Activated CD4-positive, alpha-beta T cell treated with anti-CD3 and anti-CD28 coated beads, Interleukin-2, amount 10 ng/mL, durations not matched to agents 24 days and 14 days (primary cell): ENCODE results near the gene GALK2. TPM values are rescaled to one million over a fixed set of nuclear protein-coding genes. Genes with fewer than 3 reads are reported as not detected.
"Not testable (repeated sequence)": the region's sequence is repeated elsewhere in the genome, so short reads cannot be mapped to it uniquely, and the experiment has no call there.

Source experiments
- DNase-seq: peaks from one replicate; pipeline ENCODE4 v3.0.0; 2022
- H3K27ac Mint-ChIP-seq: one replicate; pipeline ENCODE4 v1.8.0; 2022; ENCODE audit warnings: mild to moderate bottlenecking, mixed read lengths
- H3K27me3 Mint-ChIP-seq: one replicate; pipeline ENCODE4 v1.8.0; 2022; ENCODE audit warnings: mixed read lengths
- H3K36me3 Mint-ChIP-seq: one replicate; pipeline ENCODE4 v1.8.0; 2022; ENCODE audit warnings: low read depth, mild to moderate bottlenecking, mixed read lengths
- H3K4me1 Mint-ChIP-seq: one replicate; pipeline ENCODE4 v1.8.0; 2021; ENCODE audit warnings: mixed read lengths
- H3K4me3 Mint-ChIP-seq: one replicate; pipeline ENCODE4 v1.8.0; 2022; ENCODE audit warnings: mild to moderate bottlenecking, moderate library complexity, mixed read lengths
- H3K9me3 Mint-ChIP-seq: one replicate; pipeline ENCODE4 v1.8.0; 2021; ENCODE audit warnings: mixed read lengths
- intact Hi-C: fragments of 100-400 bp; cut with micrococcal nuclease; formaldehyde crosslinking; loops from one replicate; pipeline ENCODE4 v1.15.1; 2023
- total RNA-seq: library from RNA; stranded (reverse); gene quantifications from 2 replicates; pipeline ENCODE4 v1.2.3, GENCODE V29; 2022

Gene GALK2
- total RNA-seq, 1 donor from 2014 or later = 25.5 TPM

- H3K36me3 Mint-ChIP-seq = peaks cover 21% of the 10 kb centered on the region
- no peaks in the 10 kb centered on the region for H3K27me3 Mint-ChIP-seq
- no peak for DNase-seq
- intact Hi-C loops = no loop called here
- H3K9me3 Mint-ChIP-seq = peaks cover 5% of the 10 kb centered on the region
- H3K4me3 Mint-ChIP-seq = no peak overlapping the region
- peaks cover 19% of the 10 kb centered on the region for H3K4me1 Mint-ChIP-seq
- H3K27ac Mint-ChIP-seq = no peak overlapping the region
These were observed 9.6 kb downstream of the GALK2 start for GRCh38 chr15:49179433-49180190.

- H3K27ac Mint-ChIP-seq = no peak overlapping the region
- H3K9me3 Mint-ChIP-seq = peaks cover 23% of the 10 kb centered on the region
- peaks cover 17% of the 10 kb centered on the region for H3K4me1 Mint-ChIP-seq
- DNase-seq = no peak
- H3K4me3 Mint-ChIP-seq = no peak overlapping the region
- intact Hi-C loops = no loop called here
- H3K27me3 Mint-ChIP-seq = no peaks in the 10 kb centered on the region
- peaks cover 36% of the 10 kb centered on the region for H3K36me3 Mint-ChIP-seq
These were observed 12.1 kb downstream of the GALK2 start for GRCh38 chr15:49182128-49182527.

GRCh38 chr15:49183741-49184140 is 13.7 kb downstream of the GALK2 start:
- intact Hi-C loops, H3K4me3 Mint-ChIP-seq, DNase-seq, H3K27ac Mint-ChIP-seq, H3K27me3 Mint-ChIP-seq: not testable (repeated sequence)
- Mint-ChIP-seq H3K4me1 (peaks cover 19% of the 10 kb centered on the region), H3K9me3 (peaks cover 23% of the 10 kb centered on the region), H3K36me3 (peaks cover 34% of the 10 kb centered on the region)

GRCh38 chr15:49185473-49185872 is 15.4 kb downstream of the GALK2 start:
- H3K27ac Mint-ChIP-seq = no peak overlapping the region
- no peak for DNase-seq
- H3K9me3 Mint-ChIP-seq = peaks cover 27% of the 10 kb centered on the region
- no peak overlapping the region for H3K4me3 Mint-ChIP-seq
- intact Hi-C loops = no loop called here
- peaks cover 35% of the 10 kb centered on the region for H3K36me3 Mint-ChIP-seq
- peaks cover 22% of the 10 kb centered on the region for H3K4me1 Mint-ChIP-seq
- H3K27me3 Mint-ChIP-seq = no peaks in the 10 kb centered on the region

- H3K4me1 Mint-ChIP-seq = peaks cover 25% of the 10 kb centered on the region
- peaks cover 30% of the 10 kb centered on the region for H3K36me3 Mint-ChIP-seq
- H3K4me3 Mint-ChIP-seq = no peak overlapping the region
- no peak for DNase-seq
- peaks cover 27% of the 10 kb centered on the region for H3K9me3 Mint-ChIP-seq
- no peaks in the 10 kb centered on the region for H3K27me3 Mint-ChIP-seq
- no peak overlapping the region for H3K27ac Mint-ChIP-seq
- intact Hi-C loops = no loop called here
These were observed 17.6 kb downstream of the GALK2 start for GRCh38 chr15:49187549-49188245.

GRCh38 chr15:49188933-49189332 is 18.9 kb downstream of the GALK2 start:
- H3K4me3 Mint-ChIP-seq = no peak overlapping the region
- H3K27me3 Mint-ChIP-seq = no peaks in the 10 kb centered on the region
- peaks cover 27% of the 10 kb centered on the region for H3K9me3 Mint-ChIP-seq
- no peak overlapping the region for H3K27ac Mint-ChIP-seq
- H3K36me3 Mint-ChIP-seq = peaks cover 27% of the 10 kb centered on the region
- DNase-seq = no peak
- H3K4me1 Mint-ChIP-seq = peaks cover 23% of the 10 kb centered on the region
- intact Hi-C loops = no loop called here

- no peak overlapping the region for H3K4me3 Mint-ChIP-seq
- H3K27ac Mint-ChIP-seq = no peak overlapping the region
- H3K9me3 Mint-ChIP-seq = peaks cover 22% of the 10 kb centered on the region
- intact Hi-C loops = no loop called here
- peaks cover 17% of the 10 kb centered on the region for H3K4me1 Mint-ChIP-seq
- no peak for DNase-seq
- peaks cover 20% of the 10 kb centered on the region for H3K36me3 Mint-ChIP-seq
- H3K27me3 Mint-ChIP-seq = no peaks in the 10 kb centered on the region
These were observed 19.6 kb downstream of the GALK2 start for GRCh38 chr15:49189631-49190030.

- intact Hi-C loops = no loop called here
- no peak for DNase-seq
- Mint-ChIP-seq H3K36me3 (peaks cover 14% of the 10 kb centered on the region), H3K4me3 (no peak overlapping the region), H3K9me3 (peaks cover 14% of the 10 kb centered on the region), H3K27ac (no peak overlapping the region), H3K27me3 (no peaks in the 10 kb centered on the region), H3K4me1 (peaks cover 12% of the 10 kb centered on the region)
These were observed 20.5 kb downstream of the GALK2 start for GRCh38 chr15:49190586-49190985.

GRCh38 chr15:49191892-49192291 is 21.8 kb downstream of the GALK2 start:
- no peak overlapping the region for H3K27ac Mint-ChIP-seq
- no peaks in the 10 kb centered on the region for H3K27me3 Mint-ChIP-seq
- peaks cover 6% of the 10 kb centered on the region for H3K36me3 Mint-ChIP-seq
- no peak for DNase-seq
- intact Hi-C loops = no loop called here
- peaks cover 8% of the 10 kb centered on the region for H3K4me1 Mint-ChIP-seq
- peaks cover 6% of the 10 kb centered on the region for H3K9me3 Mint-ChIP-seq
- no peak overlapping the region for H3K4me3 Mint-ChIP-seq

GRCh38 chr15:49196856-49197255 is 26.8 kb downstream of the GALK2 start:
- no peak for DNase-seq
- Mint-ChIP-seq H3K27ac (no peak overlapping the region), H3K4me1 (no peaks in the 10 kb centered on the region), H3K9me3 (no peaks in the 10 kb centered on the region), H3K4me3 (no peak overlapping the region), H3K36me3 (peaks cover 9% of the 10 kb centered on the region), H3K27me3 (no peaks in the 10 kb centered on the region)
- intact Hi-C loops = no loop called here

- Mint-ChIP-seq H3K27ac (no peak overlapping the region), H3K4me3 (no peak overlapping the region), H3K9me3 (no peaks in the 10 kb centered on the region), H3K36me3 (peaks cover 32% of the 10 kb centered on the region), H3K4me1 (no peaks in the 10 kb centered on the region), H3K27me3 (no peaks in the 10 kb centered on the region)
- intact Hi-C loops = no loop called here
- DNase-seq = no peak
These were observed 29.6 kb downstream of the GALK2 start for GRCh38 chr15:49199666-49200065.

- Mint-ChIP-seq H3K36me3 (peaks cover 39% of the 10 kb centered on the region), H3K9me3 (peaks cover 6% of the 10 kb centered on the region), H3K27ac (no peak overlapping the region), H3K4me1 (no peaks in the 10 kb centered on the region), H3K27me3 (no peaks in the 10 kb centered on the region), H3K4me3 (no peak overlapping the region)
- intact Hi-C loops = no loop called here
- no peak for DNase-seq
These were observed 30.3 kb downstream of the GALK2 start for GRCh38 chr15:49200347-49200746.

- intact Hi-C loops, H3K27ac Mint-ChIP-seq, H3K4me1 Mint-ChIP-seq, H3K27me3 Mint-ChIP-seq, DNase-seq, H3K4me3 Mint-ChIP-seq: not testable (repeated sequence)
- Mint-ChIP-seq H3K36me3 (peaks cover 72% of the 10 kb centered on the region), H3K9me3 (peaks cover 46% of the 10 kb centered on the region)
These were observed 38.1 kb downstream of the GALK2 start for GRCh38 chr15:49208102-49208501.

- intact Hi-C loops = no loop called here
These were observed 42.9 kb downstream of the GALK2 start for GRCh38 chr15:49212897-49213296.

More at GRCh38 chr15:49212897-49213296, 42.9 kb downstream of the GALK2 start:
- DNase-seq = no peak
- Mint-ChIP-seq H3K36me3 (peaks cover 46% of the 10 kb centered on the region), H3K27ac (no peak overlapping the region), H3K4me3 (no peak overlapping the region), H3K9me3 (peaks cover 25% of the 10 kb centered on the region), H3K4me1 (peaks cover 3% of the 10 kb centered on the region), H3K27me3 (no peaks in the 10 kb centered on the region)
